Keratinocyte (primary cell): Measurements from ENCODE around the gene ZNF638. TPM values are rescaled to one million over a fixed set of nuclear protein-coding genes. Genes with fewer than 3 reads are reported as not detected.

Experiments
- DNase-seq: peaks from one replicate; pipeline ENCODE4 v3.0.0-alpha.2; 2011; ENCODE audit warnings: low read depth, missing footprints, low spot score
- FAIRE-seq: peaks from 2 replicates; lab custom pipeline; 2011; peaks lifted over from hg19 to GRCh38; lab: Jason Lieb, UNC
- H2AFZ ChIP-seq: 2 replicates; pipeline ENCODE4 v1.6.0; 2012; ENCODE audit warnings: low read length, control low read depth, inconsistent platforms; ENCODE audit not compliant: control insufficient read depth
- H3K27ac ChIP-seq: 2 replicates; pipeline ENCODE4 v1.5.1; 2011; ENCODE audit warnings: low read length; ENCODE audit not compliant: control insufficient read depth, insufficient read depth
- H3K27me3 ChIP-seq: 3 replicates; pipeline ENCODE4 v1.6.0; 2011; ENCODE audit warnings: low read length; ENCODE audit not compliant: control insufficient read depth, insufficient read depth; ENCODE audit errors: extremely low read depth
- H3K36me3 ChIP-seq, 2 experiments: 2 replicates in 1 of 2; 3 replicates in 1 of 2; pipeline ENCODE4 v1.5.1; 2011; ENCODE audit warnings: low read length in 2 of 2, mild to moderate bottlenecking in 1 of 2; ENCODE audit not compliant: control insufficient read depth in 2 of 2, insufficient read depth in 2 of 2; ENCODE audit errors: extremely low read depth in 1 of 2
- H3K4me1 ChIP-seq: 3 replicates; pipeline ENCODE4 v1.5.1; 2011; ENCODE audit warnings: low read length; ENCODE audit not compliant: control insufficient read depth, insufficient read depth; ENCODE audit errors: extremely low read depth
- H3K4me2 ChIP-seq: 3 replicates; pipeline ENCODE4 v1.6.0; 2011; ENCODE audit warnings: low read depth, low read length; ENCODE audit not compliant: control insufficient read depth, insufficient read depth; ENCODE audit errors: extremely low read depth
- H3K4me3 ChIP-seq, 3 experiments: fragments of 200-600 bp in 1 of 3; sonication (generic) in 1 of 3; 2 replicates in 2 of 3; 3 replicates in 1 of 3; pipeline ENCODE4 v1.5.1; 2011 to 2016; ENCODE audit warnings: low read length in 3 of 3, mild to moderate bottlenecking in 3 of 3, control low read depth in 2 of 3, inconsistent platforms in 1 of 3, low read depth in 1 of 3, mixed read lengths in 1 of 3, mixed run types in 1 of 3, moderate library complexity in 1 of 3; ENCODE audit not compliant: control insufficient read depth in 2 of 3, insufficient read depth in 2 of 3; ENCODE audit errors: extremely low read depth in 1 of 3
- H3K79me2 ChIP-seq: 2 replicates; pipeline ENCODE4 v1.6.0; 2012; ENCODE audit warnings: low read length; ENCODE audit not compliant: control insufficient read depth, insufficient read depth
- H3K9ac ChIP-seq: 3 replicates; pipeline ENCODE4 v1.6.0; 2011; ENCODE audit warnings: low read length; ENCODE audit not compliant: control insufficient read depth, insufficient read depth; ENCODE audit errors: extremely low read depth
- H3K9me1 ChIP-seq: 3 replicates; pipeline ENCODE4 v1.6.0; 2011; ENCODE audit warnings: low read length; ENCODE audit not compliant: control insufficient read depth, insufficient read depth; ENCODE audit errors: extremely low read depth
- H3K9me3 ChIP-seq: 2 replicates; pipeline ENCODE4 v1.5.1; 2012; ENCODE audit warnings: low read depth, low read length; ENCODE audit not compliant: control insufficient read depth
- H4K20me1 ChIP-seq: 3 replicates; pipeline ENCODE4 v1.6.0; 2011; ENCODE audit warnings: low read length; ENCODE audit not compliant: control insufficient read depth, insufficient read depth; ENCODE audit errors: extremely low read depth
- EZH2 ChIP-seq: IDR thresholded peaks from one replicate; pipeline ENCODE4 v1.6.1; 2012; ENCODE audit warnings: inconsistent platforms, mild to moderate bottlenecking, low read length, moderate library complexity
- dilution Hi-C: fragments of 300-500 bp; cut with MboI; formaldehyde crosslinking; loops from one replicate; pipeline ENCODE4 v1.7.0; 2020; ENCODE audit warnings: low sequenced_read_pairs; ENCODE audit not compliant: extremely low pct_ligation_motif_present
- polyA plus RNA-seq, 5 experiments: library from polyadenylated mRNA; depleted of rRNA in 3 of 5; stranded (reverse) in 3 of 5; stranded (forward) in 1 of 5; unstranded in 1 of 5; fragments of >200 nt; gene quantifications; 1 replicate in 1 of 5; 2 replicates in 3 of 5; 3 replicates in 1 of 5; pipeline versions ENCODE4 v1.2.1 to v1.2.3, GENCODE V29; 2011 to 2012; ENCODE audit warnings: missing spikeins in 2 of 5, low read depth in 1 of 5, low replicate concordance in 1 of 5
- TF ChIP-seq, protein P1 (sequence below), 3 experiments: IDR thresholded peaks in 1 of 3; conservative IDR thresholded peaks in 1 of 3; optimal IDR thresholded peaks in 1 of 3; 2 replicates in 2 of 3; 3 replicates in 1 of 3; pipeline versions ENCODE3 to v1.5.1; 2011; ENCODE audit warnings: low read length in 3 of 3, mild to moderate bottlenecking in 3 of 3, moderate library complexity in 2 of 3, control low read depth in 1 of 3, inconsistent platforms in 1 of 3; ENCODE audit not compliant: insufficient read depth in 2 of 3; ENCODE audit errors: extremely low read depth in 1 of 3

ZNF638 gene
- polyA plus RNA-seq, 1 donor (not counting 4 experiments of a cell fraction or from before 2014, with no cell fraction given), result 66.5 TPM

- H3K79me2 ChIP-seq, result no peaks in the 10 kb centered on the region
- no peaks in the 10 kb centered on the region for H3K9me1 ChIP-seq
- peaks cover 28% of the 10 kb centered on the region for H3K27me3 ChIP-seq
- H3K9me3 ChIP-seq, result no peaks in the 10 kb centered on the region
- TF ChIP-seq, protein P1, sequence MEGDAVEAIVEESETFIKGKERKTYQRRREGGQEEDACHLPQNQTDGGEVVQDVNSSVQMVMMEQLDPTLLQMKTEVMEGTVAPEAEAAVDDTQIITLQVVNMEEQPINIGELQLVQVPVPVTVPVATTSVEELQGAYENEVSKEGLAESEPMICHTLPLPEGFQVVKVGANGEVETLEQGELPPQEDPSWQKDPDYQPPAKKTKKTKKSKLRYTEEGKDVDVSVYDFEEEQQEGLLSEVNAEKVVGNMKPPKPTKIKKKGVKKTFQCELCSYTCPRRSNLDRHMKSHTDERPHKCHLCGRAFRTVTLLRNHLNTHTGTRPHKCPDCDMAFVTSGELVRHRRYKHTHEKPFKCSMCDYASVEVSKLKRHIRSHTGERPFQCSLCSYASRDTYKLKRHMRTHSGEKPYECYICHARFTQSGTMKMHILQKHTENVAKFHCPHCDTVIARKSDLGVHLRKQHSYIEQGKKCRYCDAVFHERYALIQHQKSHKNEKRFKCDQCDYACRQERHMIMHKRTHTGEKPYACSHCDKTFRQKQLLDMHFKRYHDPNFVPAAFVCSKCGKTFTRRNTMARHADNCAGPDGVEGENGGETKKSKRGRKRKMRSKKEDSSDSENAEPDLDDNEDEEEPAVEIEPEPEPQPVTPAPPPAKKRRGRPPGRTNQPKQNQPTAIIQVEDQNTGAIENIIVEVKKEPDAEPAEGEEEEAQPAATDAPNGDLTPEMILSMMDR (optimal IDR thresholded peaks at IDR 0.05 in 1 of 3, IDR thresholded peaks at IDR 0.05 in 1 of 3, conservative IDR thresholded peaks at IDR 0.05 in 1 of 3; ENCODE audit: extremely low read depth in 1 of 3, insufficient read depth in 2 of 3, low read length in 3 of 3), result peak in 2 of 3 experiments; percentile 7 to 41
- no peak for TF ChIP-seq EZH2
- FAIRE-seq, result no peak
- no peak overlapping the region for H3K9ac ChIP-seq
- H4K20me1 ChIP-seq, result no peaks in the 10 kb centered on the region
- no peaks in the 10 kb centered on the region for H3K4me1 ChIP-seq
- H2AFZ ChIP-seq, result no peak overlapping the region
- dilution Hi-C loops, result no loop called here
- no peak overlapping the region for H3K27ac ChIP-seq
- no peaks in the 10 kb centered on the region for H3K36me3 ChIP-seq
- H3K4me3 ChIP-seq, result no peak overlapping the region
- no peak overlapping the region for H3K4me2 ChIP-seq
- no peak for DNase-seq
Observed at GRCh38 chr2:71282493-71282892, 49.1 kb upstream of the ZNF638 start.

- Histone ChIP-seq H3K4me2 (no peak overlapping the region), H3K27ac (no peak overlapping the region), H3K79me2 (no peaks in the 10 kb centered on the region), H3K9me3 (no peaks in the 10 kb centered on the region), H3K27me3 (peaks cover 21% of the 10 kb centered on the region), H3K36me3 (no peaks in the 10 kb centered on the region), H3K4me1 (no peaks in the 10 kb centered on the region), H3K4me3 (no peak overlapping the region), H3K9me1 (no peaks in the 10 kb centered on the region), H2AFZ (no peak overlapping the region), H4K20me1 (no peaks in the 10 kb centered on the region), H3K9ac (no peak overlapping the region)
- FAIRE-seq (no peak), DNase-seq (no peak)
- TF ChIP-seq, protein P1 (optimal IDR thresholded peaks at IDR 0.05 in 1 of 3, IDR thresholded peaks at IDR 0.05 in 1 of 3, conservative IDR thresholded peaks at IDR 0.05 in 1 of 3; ENCODE audit: extremely low read depth in 1 of 3, insufficient read depth in 2 of 3, low read length in 3 of 3), result no peak
- TF ChIP-seq EZH2, result no peak
- dilution Hi-C loops, result no loop called here
Observed at GRCh38 chr2:71283131-71283530, 48.5 kb upstream of the ZNF638 start.
